Stomach (tissue), 9 donors: ENCODE results near the gene UPK1A. TPM values are rescaled to one million over a fixed set of nuclear protein-coding genes. Genes with fewer than 3 reads are reported as not detected.

Experiments
- DNase-seq, 2 donors: peaks; one replicate each; pipeline versions ENCODE4 v3.0.0 to v3.0.0-alpha.2; 2013 to 2019
- H3K27ac ChIP-seq, 5 donors: fragments of 200-600 bp in 4 of 5; sonication (generic) in 4 of 5; one replicate each; pipeline ENCODE4 v1.5.1; 2013 to 2019; ENCODE audit warnings: mild to moderate bottlenecking in 1 of 5, moderate library complexity in 1 of 5
- H3K27me3 ChIP-seq, 3 donors: fragments of 200-600 bp; sonication (generic); one replicate each; pipeline ENCODE4 v1.5.1; 2017 to 2019; ENCODE audit warnings: mixed run types in 1 of 3
- H3K36me3 ChIP-seq, 4 donors: fragments of 200-600 bp; sonication (generic); 1 replicate in 3 of 4; 2 replicates in 1 of 4; pipeline ENCODE4 v1.5.1; 2016 to 2019
- H3K4me1 ChIP-seq, 4 donors: fragments of 200-600 bp; sonication (generic); one replicate each; pipeline ENCODE4 v1.5.1; 2016 to 2019
- H3K4me3 ChIP-seq, 4 donors: fragments of 200-600 bp; sonication (generic) in 3 of 4; one replicate each; pipeline ENCODE4 v1.5.1; 2016 to 2019; ENCODE audit warnings: mild to moderate bottlenecking in 1 of 4
- H3K9me3 ChIP-seq, 4 donors: fragments of 200-600 bp; sonication (generic); one replicate each; pipeline ENCODE4 v1.5.1; 2016 to 2019
- EP300 ChIP-seq: sonication (generic); formaldehyde crosslinking; IDR thresholded peaks from one replicate; pipeline ENCODE4 v1.6.1; 2017; ENCODE audit warnings: antibody characterized with exemption
- POLR2A ChIP-seq, 4 donors: fragments of 450-650 bp; IDR thresholded peaks; one replicate each; pipeline ENCODE4 v1.6.1; 2016; ENCODE audit warnings: antibody characterized with exemption in 4 of 4, control low read depth in 2 of 4, mild to moderate bottlenecking in 1 of 4, moderate library complexity in 1 of 4
- POLR2AphosphoS5 ChIP-seq, 3 donors: sonication (generic); formaldehyde crosslinking; IDR thresholded peaks; one replicate each; pipeline ENCODE4 v1.6.1; 2016; ENCODE audit warnings: antibody characterized with exemption in 3 of 3
- WGBS, 5 donors: extraction: QIAGEN DNeasy Blood & Tissue Kit in 3 of 5; methylation state at CpG; one replicate each; pipeline versions ENCODE4 v1.1.5 to v1.1.7; 2013 to 2018; 5-methylcytosine and 5-hydroxymethylcytosine counted together
- intact Hi-C: fragments of 100-400 bp; cut with DNase I; formaldehyde crosslinking; loops from one replicate; pipeline ENCODE4 v1.15.1; 2023; ENCODE audit warnings: low total_unique reads
- polyA plus RNA-seq, 3 donors: library from polyadenylated mRNA; stranded (reverse); fragments of 200-250 nt; gene quantifications; one replicate each; pipeline ENCODE4 v1.2.3, GENCODE V29; 2013
- total RNA-seq, 5 donors: library from RNA; depleted of rRNA; stranded (reverse); fragments of >200 nt; gene quantifications; one replicate each; pipeline versions ENCODE4 v1.1.0 to v1.2.3, GENCODE V29; 2014 to 2016
- TF ChIP-seq, protein P1 (sequence below), 7 experiments: fragments of 450-650 bp in 4 of 7; fragments of 200-600 bp in 3 of 7; sonication (generic) in 3 of 7; IDR thresholded peaks; one replicate each; pipeline ENCODE4 v1.5.1; 2016 to 2019; ENCODE audit warnings: antibody characterized with exemption in 7 of 7, control low read depth in 2 of 7, mild to moderate bottlenecking in 1 of 7
- donor health status: healthy with polysubstance abuse.
- donor health status: Bipolar disorder and iron deficiency.
- donor health status: healthy.

UPK1A gene
- total and polyA plus RNA-seq, 8 donors: 0.08 TPM; not detected in 7

DNA sequence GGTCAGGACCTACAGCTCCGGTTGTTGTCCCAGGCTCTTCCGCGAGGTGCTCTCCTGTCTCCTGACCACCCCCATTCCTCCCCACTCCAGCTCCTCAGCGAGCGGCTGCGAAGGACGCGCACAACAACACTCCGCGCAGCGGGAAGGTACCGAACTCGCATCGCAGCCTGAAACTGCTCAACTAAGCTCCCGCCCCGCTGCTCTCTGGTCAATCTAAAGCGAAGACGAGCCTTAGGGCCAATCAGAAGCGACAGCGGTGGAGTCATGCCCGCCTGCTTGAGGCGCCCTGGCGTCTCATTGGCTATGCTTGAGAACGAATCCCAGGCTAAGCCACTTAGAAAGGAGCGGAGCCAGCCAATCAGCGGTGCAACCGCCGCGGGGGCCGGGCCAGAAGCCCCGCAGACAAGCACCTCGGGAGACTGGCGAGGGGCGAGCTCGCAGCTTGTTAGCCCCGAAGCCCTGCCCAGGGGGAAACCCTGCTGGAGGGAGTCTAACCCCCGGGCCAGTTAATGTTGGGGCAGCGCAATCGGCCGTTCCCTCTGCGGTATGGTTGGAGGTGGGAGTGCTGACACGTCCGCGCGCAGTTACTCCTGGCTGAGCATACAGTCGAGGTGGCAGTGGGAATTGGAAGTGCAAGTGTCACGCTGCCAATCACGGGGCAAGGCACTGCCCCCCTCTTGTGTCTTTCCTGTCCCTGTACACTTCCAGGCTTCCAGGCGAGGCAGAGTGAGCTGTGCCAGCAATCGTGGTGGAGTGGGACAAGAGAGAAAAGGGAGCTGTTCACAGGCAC lies 36.1 kb downstream of the UPK1A start:
- TF ChIP-seq EP300: no peak
- TF ChIP-seq POLR2A (IDR thresholded peaks at IDR 0.05): no peak
- TF ChIP-seq POLR2AphosphoS5 (IDR thresholded peaks at IDR 0.05): peak; percentile 45 to 64 (median 59)
- TF ChIP-seq, protein P1, sequence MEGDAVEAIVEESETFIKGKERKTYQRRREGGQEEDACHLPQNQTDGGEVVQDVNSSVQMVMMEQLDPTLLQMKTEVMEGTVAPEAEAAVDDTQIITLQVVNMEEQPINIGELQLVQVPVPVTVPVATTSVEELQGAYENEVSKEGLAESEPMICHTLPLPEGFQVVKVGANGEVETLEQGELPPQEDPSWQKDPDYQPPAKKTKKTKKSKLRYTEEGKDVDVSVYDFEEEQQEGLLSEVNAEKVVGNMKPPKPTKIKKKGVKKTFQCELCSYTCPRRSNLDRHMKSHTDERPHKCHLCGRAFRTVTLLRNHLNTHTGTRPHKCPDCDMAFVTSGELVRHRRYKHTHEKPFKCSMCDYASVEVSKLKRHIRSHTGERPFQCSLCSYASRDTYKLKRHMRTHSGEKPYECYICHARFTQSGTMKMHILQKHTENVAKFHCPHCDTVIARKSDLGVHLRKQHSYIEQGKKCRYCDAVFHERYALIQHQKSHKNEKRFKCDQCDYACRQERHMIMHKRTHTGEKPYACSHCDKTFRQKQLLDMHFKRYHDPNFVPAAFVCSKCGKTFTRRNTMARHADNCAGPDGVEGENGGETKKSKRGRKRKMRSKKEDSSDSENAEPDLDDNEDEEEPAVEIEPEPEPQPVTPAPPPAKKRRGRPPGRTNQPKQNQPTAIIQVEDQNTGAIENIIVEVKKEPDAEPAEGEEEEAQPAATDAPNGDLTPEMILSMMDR (IDR thresholded peaks at IDR 0.05): peak in 1 of 7 experiments; percentile 4
- Histone ChIP-seq H3K27ac (peak overlapping the region; percentile 60 to 81 (median 76)), H3K36me3 (no peaks in the 10 kb centered on the region), H3K27me3 (peaks cover 0 to 17% (median 0%) of the 10 kb centered on the region in 3 donors), H3K4me1 (peaks cover 0 to 17% (median 16%) of the 10 kb centered on the region in 4 donors), H3K4me3 (peak overlapping the region; percentile 60 to 73 (median 66)), H3K9me3 (no peaks in the 10 kb centered on the region)
- DNase-seq: peak; percentile 98 to 99
- intact Hi-C loops: no loop called here
- 0 to 1% (median 0%) methylated on average over 37 to 50 of the region's 50 CpGs for WGBS, 5 donors

- Histone ChIP-seq H3K27me3 (peaks cover 0 to 17% (median 0%) of the 10 kb centered on the region in 3 donors), H3K4me1 (peaks cover 0 to 17% (median 16%) of the 10 kb centered on the region in 4 donors), H3K4me3 (peak overlapping the region in 1 of 4 donors; percentile 71), H3K36me3 (no peaks in the 10 kb centered on the region), H3K9me3 (no peaks in the 10 kb centered on the region), H3K27ac (peak overlapping the region in 1 of 5 donors; percentile 49)
- no peak for DNase-seq
- WGBS, 5 donors: 43 to 57% (median 47%) methylated on average over 8 to 9 of the region's 9 CpGs
- intact Hi-C loops: no loop called here
- TF ChIP-seq POLR2A (IDR thresholded peaks at IDR 0.05): no peak
- TF ChIP-seq, protein P1 (IDR thresholded peaks at IDR 0.05): no peak
- no peak for TF ChIP-seq POLR2AphosphoS5 (IDR thresholded peaks at IDR 0.05)
- no peak for TF ChIP-seq EP300
These were observed 37.0 kb downstream of the UPK1A start for GRCh38 chr19:35703343-35703742.

DNA sequence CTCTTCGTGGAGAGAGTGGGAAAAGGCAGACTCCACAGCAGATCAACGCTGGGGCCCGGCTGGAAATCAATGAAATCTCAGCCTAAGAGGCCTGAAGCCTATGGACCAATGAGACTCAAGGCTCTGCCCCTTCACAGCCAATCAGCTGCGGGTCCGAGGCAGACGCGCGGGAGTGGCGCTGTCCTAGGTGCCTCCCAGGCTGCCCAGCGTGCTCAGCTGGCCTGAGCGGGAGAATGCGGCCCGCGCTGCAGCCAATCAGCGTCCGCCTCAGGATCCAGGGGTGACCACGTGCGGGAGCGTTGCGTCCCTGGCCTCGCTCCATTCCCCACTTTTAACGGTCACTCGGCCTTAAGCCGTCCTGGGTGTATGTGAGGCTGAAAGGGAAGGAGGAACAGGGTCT lies 37.9 kb downstream of the UPK1A start, which contains the start of gene ZBTB32:
Gene ZBTB32, plus strand, starts transcription at position 341 of the 400 bp plus-strand sequence. CDS start 10,069 bp downstream, outside the sequence.
- Histone ChIP-seq H3K27ac (no peak within 1 kb of the TSS), H3K36me3 (no peaks in the 10 kb centered on the region), H3K4me1 (peaks cover 0 to 17% (median 16%) of the 10 kb centered on the region in 4 donors), H3K9me3 (no peaks in the 10 kb centered on the region), H3K27me3 (peaks cover 0 to 17% (median 0%) of the 10 kb centered on the region in 3 donors), H3K4me3 (no peak within 1 kb of the TSS)
- DNase-seq: peak in 1 of 2 donors; percentile 68
- intact Hi-C loops: no loop called here
- 30 to 46% (median 31%) methylated on average over 16 to 24 of the region's 24 CpGs for whole genome bisulfite sequencing, 5 donors
- TF ChIP-seq POLR2A (IDR thresholded peaks at IDR 0.05) (no peak), POLR2AphosphoS5 (IDR thresholded peaks at IDR 0.05) (no peak), EP300 (no peak)
- TF ChIP-seq, protein P1 (IDR thresholded peaks at IDR 0.05): no peak

DNA sequence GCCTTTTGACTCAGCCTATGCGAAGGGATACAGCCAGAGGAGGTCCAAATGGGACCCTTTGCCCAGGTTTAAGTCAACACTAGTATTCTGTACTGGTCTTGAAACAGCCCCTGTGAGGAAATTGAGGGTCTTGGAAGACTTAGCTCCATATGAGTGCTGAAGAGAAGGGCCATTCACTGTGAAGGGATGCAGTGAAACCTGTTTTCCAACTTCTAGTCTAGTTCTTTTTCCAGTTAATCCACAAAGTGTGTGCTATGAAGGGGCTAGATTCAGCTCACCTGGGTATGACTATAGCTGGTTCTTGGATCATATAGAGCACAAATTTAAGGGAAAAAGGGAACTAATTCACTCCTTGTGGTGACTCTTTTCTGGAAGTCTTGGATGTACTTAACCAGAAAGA lies 42.1 kb downstream of the UPK1A start:
- Histone ChIP-seq H3K9me3 (no peaks in the 10 kb centered on the region), H3K27me3 (peaks cover 0 to 9% (median 0%) of the 10 kb centered on the region in 3 donors), H3K4me1 (peaks cover 0 to 2% (median under 1%) of the 10 kb centered on the region in 4 donors), H3K36me3 (no peaks in the 10 kb centered on the region), H3K4me3 (no peak overlapping the region), H3K27ac (no peak overlapping the region)
- TF ChIP-seq, protein P1 (IDR thresholded peaks at IDR 0.05): no peak
- no peak for TF ChIP-seq EP300
- TF ChIP-seq POLR2AphosphoS5 (IDR thresholded peaks at IDR 0.05): no peak
- TF ChIP-seq POLR2A (IDR thresholded peaks at IDR 0.05): no peak
- DNase-seq: peak in 1 of 2 donors; percentile 12
- intact Hi-C loops: no loop called here
- WGBS, 5 donors: 82 to 100% (median 97%) methylated on average over 1 of the region's 1 CpG
